GM18511 (cell line): Measurements from ENCODE around the gene COMMD10.
A peak's percentile ranks its signal among the peaks of the same experiment; 100 is the strongest.
"Not testable (repeated sequence)": the region's sequence is repeated elsewhere in the genome, so short reads cannot be mapped to it uniquely, and the experiment has no call there.

Source experiments
- ATAC-seq: cut with Tn5 transposase; IDR thresholded peaks from one replicate; pipeline ENCODE4 v1.9.1; 2021; ENCODE audit warnings: mild to moderate bottlenecking, moderate library complexity; ENCODE audit not compliant: unreplicated experiment

The COMMD10 gene

GRCh38 chr5:116084871-116085715 lies at the start of gene COMMD10:
TSS of gene COMMD10 (plus strand) at chr5:116085025.
- peak; percentile 92 for ATAC-seq

- ATAC-seq, result no peak
Measured at GRCh38 chr5:116035123-116035522, 49.7 kb upstream of the COMMD10 start.

- ATAC-seq, result peak; percentile 37
Measured at GRCh38 chr5:116037236-116037822, 47.5 kb upstream of the COMMD10 start.

DNA sequence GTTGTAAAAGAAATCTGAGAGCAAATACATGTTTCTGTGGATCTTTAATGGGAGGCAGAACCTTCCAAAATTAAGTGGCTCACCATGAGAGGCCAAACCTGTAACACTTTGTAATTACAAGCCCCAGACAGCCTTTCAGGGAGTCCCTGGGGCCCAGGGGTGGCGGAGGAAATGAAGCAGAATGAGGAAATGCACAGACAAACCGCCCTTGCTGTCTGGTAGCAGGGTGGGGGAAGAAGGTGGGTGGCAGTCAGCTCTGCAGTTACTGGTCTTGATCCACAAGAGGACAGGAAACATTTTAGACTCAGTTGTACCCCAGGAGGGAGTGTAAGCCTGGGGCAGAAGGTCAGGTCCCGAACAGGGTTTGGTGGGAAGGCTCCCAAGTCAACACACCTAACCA lies 46.0 kb upstream of the COMMD10 start:
- ATAC-seq, result peak; percentile 72

GRCh38 chr5:116042375-116042774 lies 42.5 kb upstream of the COMMD10 start:
- no peak for ATAC-seq

GRCh38 chr5:116044073-116044472 lies 40.8 kb upstream of the COMMD10 start:
- no peak for ATAC-seq

DNA sequence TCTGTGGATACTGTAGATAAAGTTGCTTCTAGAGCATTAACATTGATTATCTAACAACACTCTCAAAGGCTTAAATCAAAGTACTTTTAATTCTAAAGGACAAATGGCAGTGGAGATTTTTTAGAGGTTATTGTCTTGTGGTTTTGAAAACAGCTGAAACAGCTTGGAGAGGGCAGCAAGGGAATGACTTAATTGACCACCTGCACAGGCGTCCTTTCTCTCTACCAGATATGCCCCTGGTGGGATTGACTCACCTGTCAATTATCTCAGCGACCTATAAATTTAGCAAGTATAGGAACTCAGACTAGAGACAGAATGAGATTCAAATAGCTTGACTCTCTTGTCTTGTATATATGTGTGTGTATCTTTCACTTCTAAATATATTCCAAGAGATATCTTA lies 39.0 kb upstream of the COMMD10 start:
- ATAC-seq, result no peak

DNA sequence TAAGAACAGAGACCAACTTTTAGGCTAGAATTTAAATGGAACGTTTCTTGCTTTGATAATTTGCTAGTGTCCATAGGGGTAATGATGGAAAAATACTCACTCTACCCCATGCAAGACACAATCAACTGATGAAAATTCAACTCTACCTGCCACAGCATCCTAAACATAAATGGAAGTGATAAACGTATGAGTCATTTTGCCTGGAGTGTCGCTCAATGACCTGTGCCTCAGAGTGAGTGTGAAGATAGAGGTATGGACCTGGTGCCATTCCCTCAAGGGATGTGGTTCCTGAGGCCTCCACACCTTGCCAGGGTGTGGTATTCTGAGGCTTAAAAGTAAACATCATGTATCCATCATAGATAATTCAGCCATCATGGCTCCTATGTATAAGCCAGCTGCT lies 38.6 kb upstream of the COMMD10 start:
- ATAC-seq, result no peak

- ATAC-seq, result no peak
Measured at GRCh38 chr5:116046823-116047222, 38.0 kb upstream of the COMMD10 start.

DNA sequence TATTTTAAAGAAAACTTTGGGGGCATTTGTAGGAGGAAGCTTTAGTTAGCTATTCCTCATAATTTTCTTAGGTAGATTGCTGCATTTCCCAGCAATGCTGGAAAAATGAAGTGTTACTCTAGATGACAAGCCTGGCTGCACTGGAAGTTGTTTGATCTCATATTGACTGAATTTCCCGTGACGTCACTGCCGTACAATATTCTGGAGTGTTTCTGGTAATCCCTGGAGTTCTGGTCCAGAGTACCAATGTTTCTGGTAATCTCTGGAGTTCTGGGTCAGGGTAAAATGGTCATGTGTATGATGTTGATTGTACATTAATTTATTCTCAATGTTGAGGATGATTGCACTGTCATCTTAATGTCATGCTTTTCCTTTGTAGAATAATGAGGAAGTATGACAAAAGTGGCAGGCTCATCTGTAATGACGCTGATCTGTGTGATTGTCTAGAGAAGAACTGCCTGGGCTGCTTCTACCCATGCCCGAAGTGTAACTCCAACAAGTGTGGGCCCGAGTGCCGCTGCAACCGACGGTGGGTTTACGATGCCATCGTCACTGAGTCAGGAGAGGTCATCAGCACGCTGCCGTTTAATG lies 26.4 kb upstream of the COMMD10 start:
- ATAC-seq, result no peak

DNA sequence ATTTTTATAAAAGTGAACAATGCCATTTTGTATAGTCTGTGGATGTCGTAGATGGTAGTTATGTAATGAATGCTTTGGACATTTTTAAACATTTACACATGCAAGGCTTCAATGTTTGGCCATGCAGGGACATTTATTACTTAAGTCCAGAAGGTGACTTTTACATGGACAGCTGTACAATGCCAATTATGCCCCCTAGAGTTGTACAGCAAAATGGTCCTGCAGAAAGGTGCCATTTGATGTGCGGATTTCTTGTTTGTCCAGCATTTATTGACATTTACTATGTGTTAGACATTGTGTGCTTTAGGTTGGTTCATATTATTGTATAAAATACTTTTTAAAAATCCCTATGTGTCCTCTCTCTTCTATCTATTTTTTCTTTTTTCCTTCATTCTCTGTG lies 22.5 kb upstream of the COMMD10 start:
- no peak for ATAC-seq

- ATAC-seq, result no peak
Measured at GRCh38 chr5:116063950-116064349, 20.9 kb upstream of the COMMD10 start.

- peak; percentile 66 for ATAC-seq
Measured at GRCh38 chr5:116068028-116068632, 16.7 kb upstream of the COMMD10 start.

- no peak for ATAC-seq
Measured at GRCh38 chr5:116071211-116071610, 13.6 kb upstream of the COMMD10 start.

DNA sequence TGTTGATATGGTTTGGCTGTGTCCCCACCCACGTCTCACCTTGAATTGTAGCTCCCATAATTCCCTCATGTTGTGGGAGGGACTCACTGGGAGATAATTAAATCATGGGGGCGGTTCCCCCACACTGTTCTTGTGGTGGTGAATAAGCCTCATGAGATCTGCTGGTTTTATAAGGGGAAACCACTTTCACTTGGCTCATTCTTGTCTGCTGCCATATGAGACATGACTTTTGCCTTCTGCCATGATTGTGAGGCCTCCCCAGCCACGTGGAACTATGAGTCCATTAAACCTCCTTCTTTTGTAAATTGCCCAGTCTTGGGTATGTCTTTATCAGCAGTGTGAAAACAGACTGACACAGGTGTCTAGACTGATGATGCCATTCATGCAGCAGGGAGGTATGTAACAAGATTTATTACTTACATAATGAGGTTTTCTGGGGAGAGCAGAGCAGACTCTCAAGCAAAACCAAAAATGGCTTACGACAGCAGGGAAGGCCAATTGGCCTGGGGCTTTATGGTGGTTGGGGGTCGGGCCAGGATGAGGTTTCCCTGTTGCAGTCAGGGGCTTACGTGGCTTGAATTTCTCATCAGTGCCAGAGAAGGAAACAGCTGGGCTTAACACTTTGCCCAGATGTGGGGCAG lies 9.5 kb upstream of the COMMD10 start:
- no peak for ATAC-seq

DNA sequence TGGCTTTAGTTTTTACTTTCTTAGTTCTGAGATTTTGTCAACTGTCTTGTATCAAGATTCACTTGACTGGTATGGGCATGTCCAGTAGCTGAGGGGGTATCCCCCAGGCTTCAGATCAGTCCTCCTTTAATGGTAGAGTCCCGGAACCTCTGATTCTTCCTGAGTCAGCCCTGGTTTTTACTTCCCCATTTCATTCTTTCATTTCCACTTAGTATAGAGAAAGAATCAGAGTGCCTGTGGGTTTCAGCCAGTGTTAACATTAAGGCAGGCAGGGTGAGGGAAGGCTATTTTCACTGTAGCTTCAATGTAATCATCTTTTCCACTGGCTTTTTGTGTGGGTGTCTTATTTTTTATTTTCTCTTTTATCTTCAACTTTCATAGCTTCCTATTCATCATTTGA lies 8.3 kb upstream of the COMMD10 start:
- peak; percentile 100 for ATAC-seq

DNA sequence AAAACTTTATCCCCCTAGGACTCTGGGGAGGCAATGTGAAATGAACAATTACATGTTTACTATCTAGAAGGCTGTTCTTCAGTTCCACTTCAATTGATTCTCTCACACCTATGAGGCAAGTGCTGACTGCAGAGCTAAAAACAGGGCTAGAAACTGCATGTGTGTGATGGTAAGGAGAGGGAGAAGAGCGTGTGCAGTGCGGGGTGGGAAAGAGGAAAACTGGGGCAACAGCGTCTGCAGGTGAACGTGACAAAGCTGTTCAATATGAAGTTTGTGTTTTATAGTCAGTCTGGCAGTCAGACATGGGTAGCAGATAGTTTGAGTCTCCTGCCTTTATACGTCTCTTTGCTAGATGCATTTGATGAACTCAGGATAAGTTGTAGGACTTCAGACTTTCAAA lies 6.6 kb upstream of the COMMD10 start:
- ATAC-seq, result no peak

DNA sequence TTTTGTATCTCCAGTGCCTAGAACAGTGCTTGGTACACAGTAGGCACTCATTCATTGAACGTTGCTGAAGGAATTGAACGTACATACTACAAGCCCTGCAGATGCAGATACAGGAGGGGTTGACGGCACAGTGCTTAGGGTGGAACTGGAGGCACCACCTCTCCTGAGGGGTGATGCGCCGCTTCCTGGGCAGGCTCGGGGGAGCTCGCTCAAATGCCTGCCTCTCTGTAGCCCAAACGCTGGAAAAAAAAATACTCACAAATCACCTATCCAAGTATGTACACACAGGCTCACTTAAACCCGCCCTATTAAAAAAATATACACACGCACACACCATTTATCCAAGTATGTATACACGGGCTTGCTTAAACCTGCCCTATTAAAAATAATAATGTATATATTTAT lies 536 bp upstream of the COMMD10 start:
- peak; percentile 44 for ATAC-seq

DNA sequence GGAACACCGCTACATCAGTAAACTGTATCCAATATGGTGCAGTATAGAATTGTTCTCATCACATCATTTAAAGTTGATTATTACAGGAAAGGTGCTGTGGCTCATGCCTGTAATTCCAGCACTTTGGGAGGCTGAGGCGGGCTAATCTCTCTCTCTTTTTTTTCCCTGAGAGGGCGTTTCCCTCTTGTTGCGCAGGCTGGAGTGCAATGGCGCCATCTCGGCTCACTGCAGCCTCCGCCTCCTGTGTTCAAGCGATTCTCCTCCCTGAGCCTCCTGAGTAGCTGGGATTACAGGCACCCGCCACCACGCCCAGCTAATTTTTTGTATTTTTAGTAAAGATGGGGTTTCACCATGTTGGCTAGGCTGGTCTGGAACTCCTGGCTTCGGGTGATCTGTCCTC lies 1.5 kb downstream of the COMMD10 start:
- not testable (repeated sequence) for ATAC-seq

DNA sequence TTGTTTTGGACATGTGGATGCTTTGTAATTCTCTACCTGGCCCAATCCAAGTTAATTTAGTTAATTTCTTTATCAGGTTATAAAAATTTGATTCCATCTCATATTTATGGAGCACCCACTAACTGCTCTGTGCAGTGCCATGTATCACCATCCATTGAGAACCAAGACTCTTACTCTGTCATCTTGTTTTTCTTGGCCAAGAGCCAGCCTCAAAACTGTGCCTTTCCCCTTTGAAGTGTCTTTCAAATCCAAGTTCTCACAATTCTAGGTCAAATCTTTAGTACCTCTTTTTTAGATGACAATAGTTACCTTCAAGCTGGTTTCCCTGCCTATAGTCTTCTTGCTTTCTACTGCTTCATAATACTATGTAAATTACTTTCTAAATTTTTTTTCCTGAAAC lies 3.2 kb downstream of the COMMD10 start:
- no peak for ATAC-seq

DNA sequence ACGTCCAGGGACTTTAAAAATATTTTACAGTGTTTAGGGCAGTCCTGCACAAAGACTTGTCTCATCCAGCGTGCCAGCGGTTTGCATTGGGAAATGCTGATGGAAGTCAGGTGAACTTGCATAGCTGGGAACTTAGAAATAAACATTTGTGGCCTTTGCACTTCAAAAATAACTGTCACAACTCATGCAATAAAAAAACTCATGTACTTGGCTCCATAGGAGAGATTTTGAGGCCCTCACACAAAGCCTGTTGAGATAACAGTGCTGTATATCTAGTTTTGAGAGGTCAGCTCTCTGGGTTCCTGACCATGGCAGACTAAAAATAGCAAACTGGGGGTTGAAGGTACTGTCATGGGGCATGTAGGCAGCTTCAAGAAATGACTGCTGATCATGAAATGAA lies 5.5 kb downstream of the COMMD10 start:
- no peak for ATAC-seq
